ENCODE measurements around the gene MACF1.
A peak's percentile ranks its signal among the peaks of the same experiment; 100 is the strongest.

Gene MACF1

GRCh38 chr1:39165488-39165887, 39.0 kb upstream of the MACF1 start:
- Histone ChIP-seq H2BK5ac (ENCODE audit: low read depth, low read length, poor library complexity) (no peak overlapping the region), H3K4ac (ENCODE audit: low read depth, low read length) (no peak overlapping the region), H4K8ac (ENCODE audit: low read depth, low read length) (no peak overlapping the region), H3K36me3 (ENCODE audit: control insufficient read depth in 1 of 2, insufficient read depth in 2 of 2, low read length in 2 of 2) (no peaks in the 10 kb centered on the region), H4K12ac (ENCODE audit: low read depth, low read length) (no peak overlapping the region), H3K4me1 (ENCODE audit: control insufficient read depth in 1 of 2, insufficient read depth in 2 of 2, low read length in 2 of 2) (peaks cover 3 to 15% of the 10 kb centered on the region in 2 experiments), H3K27ac (ENCODE audit: low read depth, low read length) (no peak overlapping the region), H2BK120ac (ENCODE audit: insufficient read depth, low read length, poor library complexity) (no peak overlapping the region), H3K4me2 (ENCODE audit: low read length) (no peak overlapping the region), H3K79me1 (ENCODE audit: low read length) (peaks cover 6% of the 10 kb centered on the region), H4K91ac (ENCODE audit: low read depth, low read length) (no peak overlapping the region), H3K23ac (ENCODE audit: low read length) (no peak overlapping the region), H3K9me3 (ENCODE audit: insufficient read depth, low read depth, low read length) (no peaks in the 10 kb centered on the region), H3K9ac (ENCODE audit: low read length) (no peak overlapping the region), H3K14ac (ENCODE audit: low read length) (no peak overlapping the region), H3K4me3 (ENCODE audit: low read depth, low read length) (no peak overlapping the region), H3K18ac (ENCODE audit: low read length) (no peak overlapping the region), H2AK5ac (ENCODE audit: low read length) (no peak overlapping the region), H3K27me3 (ENCODE audit: insufficient read depth, low read length) (no peaks in the 10 kb centered on the region), H3K79me2 (ENCODE audit: control insufficient read depth, insufficient read depth, low read length, poor library complexity) (peaks cover 6% of the 10 kb centered on the region), H2BK12ac (ENCODE audit: low read length) (no peak overlapping the region), H2AFZ (ENCODE audit: insufficient read depth, low read length, poor library complexity) (no peak overlapping the region)
- no peak for DNase-seq
- WGBS (ENCODE audit: extremely low coverage, insufficient coverage, insufficient read length): no CpG with 5 or more reads among the region's 1 CpG

- Histone ChIP-seq H3K36me3 (ENCODE audit: control insufficient read depth in 1 of 2, insufficient read depth in 2 of 2, low read length in 2 of 2) (no peaks in the 10 kb centered on the region), H4K12ac (ENCODE audit: low read depth, low read length) (no peak overlapping the region), H3K4me3 (ENCODE audit: low read depth, low read length) (no peak overlapping the region), H2AK5ac (ENCODE audit: low read length) (no peak overlapping the region), H3K79me2 (ENCODE audit: control insufficient read depth, insufficient read depth, low read length, poor library complexity) (peaks cover 9% of the 10 kb centered on the region), H3K18ac (ENCODE audit: low read length) (no peak overlapping the region), H3K23ac (ENCODE audit: low read length) (no peak overlapping the region), H2BK12ac (ENCODE audit: low read length) (no peak overlapping the region), H4K91ac (ENCODE audit: low read depth, low read length) (no peak overlapping the region), H2BK5ac (ENCODE audit: low read depth, low read length, poor library complexity) (no peak overlapping the region), H3K4ac (ENCODE audit: low read depth, low read length) (no peak overlapping the region), H2AFZ (ENCODE audit: insufficient read depth, low read length, poor library complexity) (no peak overlapping the region), H3K27ac (ENCODE audit: low read depth, low read length) (no peak overlapping the region), H3K9me3 (ENCODE audit: insufficient read depth, low read depth, low read length) (no peaks in the 10 kb centered on the region), H2BK120ac (ENCODE audit: insufficient read depth, low read length, poor library complexity) (no peak overlapping the region), H3K9ac (ENCODE audit: low read length) (no peak overlapping the region), H3K79me1 (ENCODE audit: low read length) (peaks cover 6% of the 10 kb centered on the region), H3K4me1 (ENCODE audit: control insufficient read depth in 1 of 2, insufficient read depth in 2 of 2, low read length in 2 of 2) (peaks cover 6 to 21% of the 10 kb centered on the region in 2 experiments), H3K27me3 (ENCODE audit: insufficient read depth, low read length) (no peaks in the 10 kb centered on the region), H4K8ac (ENCODE audit: low read depth, low read length) (no peak overlapping the region), H3K14ac (ENCODE audit: low read length) (no peak overlapping the region), H3K4me2 (ENCODE audit: low read length) (no peak overlapping the region)
- DNase-seq: peak; percentile 62 to 88
- WGBS (ENCODE audit: extremely low coverage, insufficient coverage, insufficient read length): no CpG with 5 or more reads among the region's 5 CpGs
These were observed 36.8 kb upstream of the MACF1 start for GRCh38 chr1:39167632-39168209.

GRCh38 chr1:39168301-39169080, 36.0 kb upstream of the MACF1 start:
- Histone ChIP-seq H3K4ac (ENCODE audit: low read depth, low read length) (peak overlapping the region; percentile 88), H3K4me1 (ENCODE audit: control insufficient read depth in 1 of 2, insufficient read depth in 2 of 2, low read length in 2 of 2) (peaks cover 6 to 23% of the 10 kb centered on the region in 2 experiments), H3K9ac (ENCODE audit: low read length) (no peak overlapping the region), H4K8ac (ENCODE audit: low read depth, low read length) (no peak overlapping the region), H3K23ac (ENCODE audit: low read length) (no peak overlapping the region), H2AK5ac (ENCODE audit: low read length) (no peak overlapping the region), H3K14ac (ENCODE audit: low read length) (no peak overlapping the region), H3K36me3 (ENCODE audit: control insufficient read depth in 1 of 2, insufficient read depth in 2 of 2, low read length in 2 of 2) (no peaks in the 10 kb centered on the region), H4K12ac (ENCODE audit: low read depth, low read length) (no peak overlapping the region), H3K79me1 (ENCODE audit: low read length) (peaks cover 6% of the 10 kb centered on the region), H3K27ac (ENCODE audit: low read depth, low read length) (no peak overlapping the region), H2BK12ac (ENCODE audit: low read length) (peak overlapping the region; percentile 38), H2BK5ac (ENCODE audit: low read depth, low read length, poor library complexity) (no peak overlapping the region), H4K91ac (ENCODE audit: low read depth, low read length) (no peak overlapping the region), H3K4me3 (ENCODE audit: low read depth, low read length) (no peak overlapping the region), H3K9me3 (ENCODE audit: insufficient read depth, low read depth, low read length) (no peaks in the 10 kb centered on the region), H3K79me2 (ENCODE audit: control insufficient read depth, insufficient read depth, low read length, poor library complexity) (peaks cover 9% of the 10 kb centered on the region), H3K4me2 (ENCODE audit: low read length) (no peak overlapping the region), H2BK120ac (ENCODE audit: insufficient read depth, low read length, poor library complexity) (no peak overlapping the region), H3K27me3 (ENCODE audit: insufficient read depth, low read length) (no peaks in the 10 kb centered on the region), H3K18ac (ENCODE audit: low read length) (no peak overlapping the region), H2AFZ (ENCODE audit: insufficient read depth, low read length, poor library complexity) (no peak overlapping the region)
- DNase-seq: no peak
- no CpG with 5 or more reads among the region's 9 CpGs for WGBS (ENCODE audit: extremely low coverage, insufficient coverage, insufficient read length)

DNA sequence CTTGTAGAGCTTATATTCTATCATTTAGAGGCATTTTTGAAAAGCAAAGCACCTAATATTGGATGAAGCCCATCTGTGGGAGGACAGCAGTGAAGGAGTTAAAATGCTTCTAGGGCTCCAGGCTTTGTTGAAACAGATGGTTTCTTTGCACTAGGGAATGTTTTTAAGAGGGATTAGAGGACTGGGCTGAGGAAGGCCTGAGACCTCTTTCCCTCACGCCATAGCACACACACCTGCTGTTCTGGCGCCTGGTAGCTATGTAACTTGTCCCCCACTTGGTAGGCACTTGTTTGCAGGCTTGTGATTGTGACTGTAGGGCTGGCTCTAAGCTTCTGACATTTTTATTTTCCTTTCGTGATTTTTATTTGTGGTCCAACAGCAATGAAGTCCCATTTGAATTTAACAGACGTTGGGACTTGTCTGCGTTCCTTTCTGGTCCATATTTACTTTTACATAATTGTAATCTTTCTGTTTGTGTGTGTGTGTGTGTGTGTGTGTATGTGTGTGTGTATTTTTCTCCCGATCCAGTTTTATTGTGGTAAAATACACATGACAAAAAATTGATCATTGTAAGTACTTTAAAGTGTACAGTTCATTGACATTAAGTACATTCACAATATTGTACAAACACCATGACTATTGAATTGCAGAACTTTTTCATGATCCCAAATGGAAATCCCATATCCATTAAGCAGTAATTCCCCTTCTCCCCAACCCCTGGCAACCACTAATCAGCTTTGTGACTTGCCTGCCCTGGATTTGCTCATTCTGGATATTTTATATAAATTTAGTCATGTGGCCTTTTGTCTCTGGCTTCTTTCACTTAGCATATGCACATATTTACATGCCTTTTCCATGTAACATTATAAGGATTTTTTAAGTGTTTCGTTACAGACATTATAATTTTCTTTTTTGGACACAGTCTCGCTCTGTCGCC, 33.5 kb upstream of the MACF1 start:
- DNase-seq: no peak
- Histone ChIP-seq H3K9me3 (ENCODE audit: insufficient read depth, low read depth, low read length) (no peaks in the 10 kb centered on the region), H3K4me1 (ENCODE audit: control insufficient read depth in 1 of 2, insufficient read depth in 2 of 2, low read length in 2 of 2) (peaks cover 8 to 21% of the 10 kb centered on the region in 2 experiments), H2AFZ (ENCODE audit: insufficient read depth, low read length, poor library complexity) (no peak overlapping the region), H3K14ac (ENCODE audit: low read length) (no peak overlapping the region), H2BK5ac (ENCODE audit: low read depth, low read length, poor library complexity) (no peak overlapping the region), H3K27me3 (ENCODE audit: insufficient read depth, low read length) (no peaks in the 10 kb centered on the region), H4K91ac (ENCODE audit: low read depth, low read length) (no peak overlapping the region), H3K4ac (ENCODE audit: low read depth, low read length) (peak overlapping the region; percentile 79), H3K27ac (ENCODE audit: low read depth, low read length) (no peak overlapping the region), H2BK120ac (ENCODE audit: insufficient read depth, low read length, poor library complexity) (no peak overlapping the region), H3K4me2 (ENCODE audit: low read length) (no peak overlapping the region), H2BK12ac (ENCODE audit: low read length) (no peak overlapping the region), H4K8ac (ENCODE audit: low read depth, low read length) (no peak overlapping the region), H2AK5ac (ENCODE audit: low read length) (no peak overlapping the region), H3K9ac (ENCODE audit: low read length) (no peak overlapping the region), H3K4me3 (ENCODE audit: low read depth, low read length) (no peak overlapping the region), H3K79me2 (ENCODE audit: control insufficient read depth, insufficient read depth, low read length, poor library complexity) (peaks cover 9% of the 10 kb centered on the region), H3K79me1 (ENCODE audit: low read length) (peaks cover 14% of the 10 kb centered on the region), H4K12ac (ENCODE audit: low read depth, low read length) (no peak overlapping the region), H3K18ac (ENCODE audit: low read length) (no peak overlapping the region), H3K23ac (ENCODE audit: low read length) (no peak overlapping the region), H3K36me3 (ENCODE audit: control insufficient read depth in 1 of 2, insufficient read depth in 2 of 2, low read length in 2 of 2) (no peaks in the 10 kb centered on the region)
- WGBS (ENCODE audit: extremely low coverage, insufficient coverage, insufficient read length): no CpG with 5 or more reads among the region's 9 CpGs
